Measurements from ENCODE around the gene MTHFD2.

MTHFD2 gene

GRCh38 chr2:74238879-74239278 lies 40.5 kb downstream of the MTHFD2 start:
- no peak for DNase-seq (ENCODE audit: low read depth)
- H3K4me3 ChIP-seq (ENCODE audit: low read depth, low read length): no peak overlapping the region
- no peak for TF ChIP-seq CTCF (IDR thresholded peaks at IDR 0.05; ENCODE audit: control insufficient read depth, extremely low read depth, insufficient read depth)

GRCh38 chr2:74239346-74239745 lies 40.9 kb downstream of the MTHFD2 start:
- no peak for DNase-seq (ENCODE audit: low read depth)
- H3K4me3 ChIP-seq (ENCODE audit: low read depth, low read length): no peak overlapping the region
- TF ChIP-seq CTCF (IDR thresholded peaks at IDR 0.05; ENCODE audit: control insufficient read depth, extremely low read depth, insufficient read depth): no peak

- no peak overlapping the region for H3K4me3 ChIP-seq (ENCODE audit: low read depth, low read length)
- TF ChIP-seq CTCF (IDR thresholded peaks at IDR 0.05; ENCODE audit: control insufficient read depth, extremely low read depth, insufficient read depth): no peak
- no peak for DNase-seq (ENCODE audit: low read depth)
Measured at GRCh38 chr2:74242354-74243071, 44.1 kb downstream of the MTHFD2 start.

GRCh38 chr2:74244286-74244685 lies 45.9 kb downstream of the MTHFD2 start:
- no peak overlapping the region for H3K4me3 ChIP-seq (ENCODE audit: low read depth, low read length)
- TF ChIP-seq CTCF (IDR thresholded peaks at IDR 0.05; ENCODE audit: control insufficient read depth, extremely low read depth, insufficient read depth): no peak
- DNase-seq (ENCODE audit: low read depth): no peak

GRCh38 chr2:74246496-74247195 lies 48.2 kb downstream of the MTHFD2 start:
- H3K4me3 ChIP-seq (ENCODE audit: low read depth, low read length): no peak overlapping the region
- no peak for DNase-seq (ENCODE audit: low read depth)
- no peak for TF ChIP-seq CTCF (IDR thresholded peaks at IDR 0.05; ENCODE audit: control insufficient read depth, extremely low read depth, insufficient read depth)

- no peak for DNase-seq (ENCODE audit: low read depth)
- TF ChIP-seq CTCF (IDR thresholded peaks at IDR 0.05; ENCODE audit: control insufficient read depth, extremely low read depth, insufficient read depth): no peak
Measured at GRCh38 chr2:74249406-74250122, 51.1 kb downstream of the MTHFD2 start.

More at GRCh38 chr2:74249406-74250122, 51.1 kb downstream of the MTHFD2 start:
- no peak overlapping the region for H3K4me3 ChIP-seq (ENCODE audit: low read depth, low read length)

Data from LNCaP clone FGC (cell line).